Stomach (tissue), 9 donors: ENCODE measurements around the gene HEXD. TPM values are rescaled to one million over a fixed set of nuclear protein-coding genes. Genes with fewer than 3 reads are reported as not detected.
"Not testable (repeated sequence)": the region's sequence is repeated elsewhere in the genome, so short reads cannot be mapped to it uniquely, and the experiment has no call there.

Source experiments
- DNase-seq, 2 donors: peaks; one replicate each; pipeline versions ENCODE4 v3.0.0 to v3.0.0-alpha.2; 2013 to 2019
- H3K27ac ChIP-seq, 5 donors: fragments of 200-600 bp in 4 of 5; sonication (generic) in 4 of 5; one replicate each; pipeline ENCODE4 v1.5.1; 2013 to 2019; ENCODE audit warnings: mild to moderate bottlenecking in 1 of 5, moderate library complexity in 1 of 5
- H3K27me3 ChIP-seq, 3 donors: fragments of 200-600 bp; sonication (generic); one replicate each; pipeline ENCODE4 v1.5.1; 2017 to 2019; ENCODE audit warnings: mixed run types in 1 of 3
- H3K36me3 ChIP-seq, 4 donors: fragments of 200-600 bp; sonication (generic); 1 replicate in 3 of 4; 2 replicates in 1 of 4; pipeline ENCODE4 v1.5.1; 2016 to 2019
- H3K4me1 ChIP-seq, 4 donors: fragments of 200-600 bp; sonication (generic); one replicate each; pipeline ENCODE4 v1.5.1; 2016 to 2019
- H3K4me3 ChIP-seq, 4 donors: fragments of 200-600 bp; sonication (generic) in 3 of 4; one replicate each; pipeline ENCODE4 v1.5.1; 2016 to 2019; ENCODE audit warnings: mild to moderate bottlenecking in 1 of 4
- H3K9me3 ChIP-seq, 4 donors: fragments of 200-600 bp; sonication (generic); one replicate each; pipeline ENCODE4 v1.5.1; 2016 to 2019
- EP300 ChIP-seq: sonication (generic); formaldehyde crosslinking; IDR thresholded peaks from one replicate; pipeline ENCODE4 v1.6.1; 2017; ENCODE audit warnings: antibody characterized with exemption
- POLR2A ChIP-seq, 4 donors: fragments of 450-650 bp; IDR thresholded peaks; one replicate each; pipeline ENCODE4 v1.6.1; 2016; ENCODE audit warnings: antibody characterized with exemption in 4 of 4, control low read depth in 2 of 4, mild to moderate bottlenecking in 1 of 4, moderate library complexity in 1 of 4
- POLR2AphosphoS5 ChIP-seq, 3 donors: sonication (generic); formaldehyde crosslinking; IDR thresholded peaks; one replicate each; pipeline ENCODE4 v1.6.1; 2016; ENCODE audit warnings: antibody characterized with exemption in 3 of 3
- WGBS, 5 donors: extraction: QIAGEN DNeasy Blood & Tissue Kit in 3 of 5; methylation state at CpG; one replicate each; pipeline versions ENCODE4 v1.1.5 to v1.1.7; 2013 to 2018; 5-methylcytosine and 5-hydroxymethylcytosine counted together
- intact Hi-C: fragments of 100-400 bp; cut with DNase I; formaldehyde crosslinking; loops from one replicate; pipeline ENCODE4 v1.15.1; 2023; ENCODE audit warnings: low total_unique reads
- polyA plus RNA-seq, 3 donors: library from polyadenylated mRNA; stranded (reverse); fragments of 200-250 nt; gene quantifications; one replicate each; pipeline ENCODE4 v1.2.3, GENCODE V29; 2013
- total RNA-seq, 5 donors: library from RNA; depleted of rRNA; stranded (reverse); fragments of >200 nt; gene quantifications; one replicate each; pipeline versions ENCODE4 v1.1.0 to v1.2.3, GENCODE V29; 2014 to 2016
- TF ChIP-seq, protein P1 (sequence below), 7 experiments: fragments of 450-650 bp in 4 of 7; fragments of 200-600 bp in 3 of 7; sonication (generic) in 3 of 7; IDR thresholded peaks; one replicate each; pipeline ENCODE4 v1.5.1; 2016 to 2019; ENCODE audit warnings: antibody characterized with exemption in 7 of 7, control low read depth in 2 of 7, mild to moderate bottlenecking in 1 of 7
- donor health status: healthy with polysubstance abuse.
- donor health status: Bipolar disorder and iron deficiency.
- donor health status: healthy.

The HEXD gene
- total and polyA plus RNA-seq, 8 donors = 13.8 to 212 (median 102) TPM

DNA sequence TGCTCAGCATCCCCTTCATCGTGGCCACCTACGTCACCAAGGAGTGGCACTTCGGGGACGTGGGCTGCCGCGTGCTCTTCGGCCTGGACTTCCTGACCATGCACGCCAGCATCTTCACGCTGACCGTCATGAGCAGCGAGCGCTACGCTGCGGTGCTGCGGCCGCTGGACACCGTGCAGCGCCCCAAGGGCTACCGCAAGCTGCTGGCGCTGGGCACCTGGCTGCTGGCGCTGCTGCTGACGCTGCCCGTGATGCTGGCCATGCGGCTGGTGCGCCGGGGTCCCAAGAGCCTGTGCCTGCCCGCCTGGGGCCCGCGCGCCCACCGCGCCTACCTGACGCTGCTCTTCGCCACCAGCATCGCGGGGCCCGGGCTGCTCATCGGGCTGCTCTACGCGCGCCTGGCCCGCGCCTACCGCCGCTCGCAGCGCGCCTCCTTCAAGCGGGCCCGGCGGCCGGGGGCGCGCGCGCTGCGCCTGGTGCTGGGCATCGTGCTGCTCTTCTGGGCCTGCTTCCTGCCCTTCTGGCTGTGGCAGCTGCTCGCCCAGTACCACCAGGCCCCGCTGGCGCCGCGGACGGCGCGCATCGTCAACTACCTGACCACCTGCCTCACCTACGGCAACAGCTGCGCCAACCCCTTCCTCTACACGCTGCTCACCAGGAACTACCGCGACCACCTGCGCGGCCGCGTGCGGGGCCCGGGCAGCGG lies 43.4 kb upstream of the HEXD start:
- WGBS, 5 donors = 33 to 81% (median 37%) methylated on average over 10 to 79 of the region's 79 CpGs
- Histone ChIP-seq H3K4me1 (peaks cover 20 to 48% (median 32%) of the 10 kb centered on the region in 4 donors), H3K4me3 (no peak overlapping the region), H3K27me3 (peaks cover 20 to 94% (median 76%) of the 10 kb centered on the region in 3 donors), H3K27ac (no peak overlapping the region), H3K36me3 (no peaks in the 10 kb centered on the region), H3K9me3 (no peaks in the 10 kb centered on the region)
- intact Hi-C loops = no loop called here
- DNase-seq = no peak
- TF ChIP-seq, protein P1, sequence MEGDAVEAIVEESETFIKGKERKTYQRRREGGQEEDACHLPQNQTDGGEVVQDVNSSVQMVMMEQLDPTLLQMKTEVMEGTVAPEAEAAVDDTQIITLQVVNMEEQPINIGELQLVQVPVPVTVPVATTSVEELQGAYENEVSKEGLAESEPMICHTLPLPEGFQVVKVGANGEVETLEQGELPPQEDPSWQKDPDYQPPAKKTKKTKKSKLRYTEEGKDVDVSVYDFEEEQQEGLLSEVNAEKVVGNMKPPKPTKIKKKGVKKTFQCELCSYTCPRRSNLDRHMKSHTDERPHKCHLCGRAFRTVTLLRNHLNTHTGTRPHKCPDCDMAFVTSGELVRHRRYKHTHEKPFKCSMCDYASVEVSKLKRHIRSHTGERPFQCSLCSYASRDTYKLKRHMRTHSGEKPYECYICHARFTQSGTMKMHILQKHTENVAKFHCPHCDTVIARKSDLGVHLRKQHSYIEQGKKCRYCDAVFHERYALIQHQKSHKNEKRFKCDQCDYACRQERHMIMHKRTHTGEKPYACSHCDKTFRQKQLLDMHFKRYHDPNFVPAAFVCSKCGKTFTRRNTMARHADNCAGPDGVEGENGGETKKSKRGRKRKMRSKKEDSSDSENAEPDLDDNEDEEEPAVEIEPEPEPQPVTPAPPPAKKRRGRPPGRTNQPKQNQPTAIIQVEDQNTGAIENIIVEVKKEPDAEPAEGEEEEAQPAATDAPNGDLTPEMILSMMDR (IDR thresholded peaks at IDR 0.05) = no peak
- TF ChIP-seq EP300 = no peak
- TF ChIP-seq POLR2AphosphoS5 (IDR thresholded peaks at IDR 0.05) = no peak
- TF ChIP-seq POLR2A (IDR thresholded peaks at IDR 0.05) = no peak

DNA sequence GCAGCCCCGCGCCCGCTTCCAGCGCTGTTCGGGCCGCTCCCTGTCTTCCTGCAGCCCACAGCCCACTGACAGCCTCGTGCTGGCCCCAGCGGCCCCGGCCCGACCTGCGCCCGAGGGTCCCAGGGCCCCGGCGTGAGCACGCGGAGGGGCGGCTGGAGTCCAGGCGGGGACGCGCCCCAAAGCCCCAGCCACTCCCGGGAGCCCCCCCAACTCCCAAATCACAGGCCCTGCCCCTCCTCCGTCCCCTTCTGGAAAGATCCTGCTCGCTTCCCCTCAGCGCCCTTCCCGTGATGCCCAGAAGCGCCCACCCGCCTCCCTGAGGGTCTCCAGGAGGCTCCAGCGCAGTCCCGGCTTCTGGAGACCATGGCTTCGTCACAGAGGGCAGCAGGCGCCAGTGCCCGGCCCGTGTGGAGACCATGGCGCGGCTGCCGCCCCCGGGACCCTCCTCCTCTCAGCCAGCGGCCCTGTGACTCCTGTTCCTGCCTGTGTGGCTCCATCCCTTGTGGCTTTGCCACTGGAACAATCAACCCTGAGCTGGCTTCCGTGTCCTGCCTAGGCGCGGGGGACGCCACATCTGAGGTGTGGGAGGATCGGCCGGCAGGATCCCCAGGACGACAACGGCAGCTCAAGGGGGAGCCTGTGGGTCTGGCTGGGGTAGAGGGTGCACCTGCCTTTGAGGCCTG lies 42.6 kb upstream of the HEXD start:
- H3K36me3 ChIP-seq = no peaks in the 10 kb centered on the region
- 39 to 73% (median 57%) methylated on average over 12 to 46 of the region's 46 CpGs for WGBS, 5 donors
- no peak for TF ChIP-seq POLR2AphosphoS5 (IDR thresholded peaks at IDR 0.05)
- TF ChIP-seq EP300 = no peak
- no peak for TF ChIP-seq POLR2A (IDR thresholded peaks at IDR 0.05)
- TF ChIP-seq, protein P1 (IDR thresholded peaks at IDR 0.05) = no peak
- peaks cover 17 to 43% (median 27%) of the 10 kb centered on the region in 4 donors for H3K4me1 ChIP-seq
- H3K9me3 ChIP-seq = no peaks in the 10 kb centered on the region
- intact Hi-C loops = no loop called here
- no peak overlapping the region for H3K4me3 ChIP-seq
- H3K27me3 ChIP-seq = peaks cover 20 to 94% (median 75%) of the 10 kb centered on the region in 3 donors
- H3K27ac ChIP-seq = no peak overlapping the region
- no peak for DNase-seq

DNA sequence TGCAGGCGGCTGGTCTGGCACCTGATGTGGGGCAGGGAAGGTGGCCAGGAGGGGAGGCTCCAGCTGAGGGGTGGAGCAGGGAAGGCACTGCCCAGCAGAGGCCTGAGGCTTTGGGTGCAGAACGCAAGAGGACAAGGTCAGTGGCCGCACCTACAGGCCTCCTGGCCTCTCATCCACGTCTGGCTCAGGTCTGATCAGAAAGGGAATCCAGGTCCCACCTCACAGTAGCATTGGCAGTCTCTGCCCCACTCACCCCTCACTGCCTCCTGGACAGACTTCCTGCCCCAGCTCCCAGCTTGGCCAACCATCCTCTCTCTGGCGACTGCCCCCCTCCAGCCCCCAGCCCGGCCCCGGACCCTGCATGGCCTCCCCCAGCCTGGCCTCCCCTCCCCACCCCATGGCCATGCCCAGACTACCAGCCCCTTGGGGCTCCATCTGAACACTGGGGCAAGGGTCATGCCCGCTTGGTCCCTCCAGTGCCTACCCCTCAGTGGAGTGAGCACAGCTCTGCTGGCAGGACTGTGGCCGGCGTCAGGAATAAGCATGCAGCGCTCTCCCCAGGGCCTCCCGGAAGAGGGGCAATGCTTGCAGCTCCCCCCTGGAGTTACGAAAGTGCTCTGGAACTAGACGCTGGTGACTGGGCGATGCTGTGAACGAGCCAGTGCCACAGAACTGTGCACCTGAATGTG lies 42.0 kb upstream of the HEXD start:
- WGBS, 5 donors = 72 to 82% (median 73%) methylated on average over 15 to 16 of the region's 16 CpGs
- H3K4me3 ChIP-seq = no peak overlapping the region
- H3K36me3 ChIP-seq = no peaks in the 10 kb centered on the region
- H3K27ac ChIP-seq = no peak overlapping the region
- TF ChIP-seq POLR2AphosphoS5 (IDR thresholded peaks at IDR 0.05) (no peak), EP300 (no peak), POLR2A (IDR thresholded peaks at IDR 0.05) (no peak)
- TF ChIP-seq, protein P1 (IDR thresholded peaks at IDR 0.05) = no peak
- no peaks in the 10 kb centered on the region for H3K9me3 ChIP-seq
- peaks cover 10 to 42% (median 24%) of the 10 kb centered on the region in 4 donors for H3K4me1 ChIP-seq
- intact Hi-C loops = no loop called here
- H3K27me3 ChIP-seq = peaks cover 20 to 93% (median 68%) of the 10 kb centered on the region in 3 donors
- DNase-seq = no peak

DNA sequence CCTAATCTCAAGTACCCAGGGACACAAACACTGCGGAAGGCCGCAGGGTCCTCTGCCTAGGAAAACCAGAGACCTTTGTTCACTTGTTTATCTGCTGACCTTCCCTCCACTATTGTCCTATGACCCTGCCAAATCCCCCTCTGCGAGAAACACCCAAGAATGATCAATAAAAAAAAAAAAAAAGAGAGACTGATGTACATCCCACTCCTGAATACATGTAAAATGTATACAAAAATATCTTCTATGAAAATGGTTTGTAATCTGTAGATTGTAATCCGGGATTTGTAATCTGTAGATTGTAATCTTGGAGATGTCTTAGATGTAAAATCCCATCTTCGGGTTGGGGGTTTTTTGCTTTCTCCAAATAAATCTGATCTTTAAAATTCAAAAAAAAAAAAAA lies 40.9 kb upstream of the HEXD start:
- H3K9me3 ChIP-seq, H3K27ac ChIP-seq, H3K36me3 ChIP-seq, H3K4me3 ChIP-seq, intact Hi-C loops, DNase-seq: not testable (repeated sequence)
- Histone ChIP-seq H3K27me3 (peaks cover 9 to 84% (median 57%) of the 10 kb centered on the region in 3 donors), H3K4me1 (peaks cover 0 to 34% (median 13%) of the 10 kb centered on the region in 4 donors)
- WGBS, 5 donors = 41 to 73% (median 59%) methylated on average over 2 to 3 of the region's 5 CpGs
